ENCODE results near the gene AHDC1.

DNA sequence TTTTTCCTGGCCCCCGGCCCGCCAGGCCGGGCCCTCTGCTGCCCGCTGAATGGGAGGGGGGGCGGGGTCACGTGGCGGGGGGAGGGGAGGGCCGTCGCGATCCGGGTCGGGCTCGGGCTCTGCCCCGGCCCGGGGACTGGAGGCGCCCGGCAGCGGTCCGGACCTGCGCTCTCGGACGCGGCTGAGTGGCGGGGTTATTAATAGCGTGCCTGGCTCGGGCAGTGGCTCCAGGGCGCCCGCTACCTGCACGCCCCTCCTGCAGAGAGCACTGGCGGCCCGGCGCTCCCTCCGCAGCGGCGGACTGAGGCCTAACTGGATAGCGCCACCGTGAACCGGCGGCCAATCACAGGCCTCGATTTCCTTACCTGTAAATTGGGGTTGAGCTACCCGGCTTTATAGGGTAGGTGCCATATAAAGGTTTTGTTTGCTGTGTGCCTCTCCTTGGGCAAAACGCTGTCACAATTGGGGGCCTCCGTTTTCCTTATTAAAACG lies 28.1 kb downstream of the AHDC1 start:
- TF ChIP-seq, protein P1, sequence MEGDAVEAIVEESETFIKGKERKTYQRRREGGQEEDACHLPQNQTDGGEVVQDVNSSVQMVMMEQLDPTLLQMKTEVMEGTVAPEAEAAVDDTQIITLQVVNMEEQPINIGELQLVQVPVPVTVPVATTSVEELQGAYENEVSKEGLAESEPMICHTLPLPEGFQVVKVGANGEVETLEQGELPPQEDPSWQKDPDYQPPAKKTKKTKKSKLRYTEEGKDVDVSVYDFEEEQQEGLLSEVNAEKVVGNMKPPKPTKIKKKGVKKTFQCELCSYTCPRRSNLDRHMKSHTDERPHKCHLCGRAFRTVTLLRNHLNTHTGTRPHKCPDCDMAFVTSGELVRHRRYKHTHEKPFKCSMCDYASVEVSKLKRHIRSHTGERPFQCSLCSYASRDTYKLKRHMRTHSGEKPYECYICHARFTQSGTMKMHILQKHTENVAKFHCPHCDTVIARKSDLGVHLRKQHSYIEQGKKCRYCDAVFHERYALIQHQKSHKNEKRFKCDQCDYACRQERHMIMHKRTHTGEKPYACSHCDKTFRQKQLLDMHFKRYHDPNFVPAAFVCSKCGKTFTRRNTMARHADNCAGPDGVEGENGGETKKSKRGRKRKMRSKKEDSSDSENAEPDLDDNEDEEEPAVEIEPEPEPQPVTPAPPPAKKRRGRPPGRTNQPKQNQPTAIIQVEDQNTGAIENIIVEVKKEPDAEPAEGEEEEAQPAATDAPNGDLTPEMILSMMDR (IDR thresholded peaks at IDR 0.05), result peak; percentile 9 to 49 (median 43)
- peak; percentile 43 to 66 for TF ChIP-seq POLR2AphosphoS5 (IDR thresholded peaks at IDR 0.05)

All from esophagus muscularis mucosa (tissue), 3 donors.